SK-N-SH (cell line): ENCODE data around the gene DYNLRB1. TPM values are rescaled to one million over a fixed set of nuclear protein-coding genes. Genes with fewer than 3 reads are reported as not detected.

Experiments used
- CTCF ChIA-PET: fragments of 300-600, 350-600 bp; formaldehyde crosslinking; extraction: SDS; loops from one replicate; lab custom pipeline; 2021; lab: Yijun Ruan, JAX
- POLR2A ChIA-PET: fragments of 350-600 bp; sonication (Branson Sonifier 250); formaldehyde crosslinking; extraction: SDS; loops from one replicate; lab custom pipeline; 2020; ENCODE audit warnings: antibody characterized with exemption, inconsistent platforms; lab: Yijun Ruan, JAX
- DNase-seq: peaks from one replicate; pipeline ENCODE4 v3.0.0; 2012
- H2AFZ ChIP-seq: fragments of 200-600 bp; sonication (generic); 2 replicates; pipeline ENCODE4 v1.8.1; 2016; ENCODE audit warnings: antibody characterized with exemption, mild to moderate bottlenecking, low read depth
- H3F3A ChIP-seq: fragments of 200-600 bp; sonication (generic); replicated peaks from 2 replicates; pipeline ENCODE3; 2016; ENCODE audit warnings: antibody characterized with exemption, mild to moderate bottlenecking; ENCODE audit not compliant: insufficient read depth
- H3K27ac ChIP-seq, 2 experiments: fragments of 200-500 bp in 1 of 2; fragments of 200-600 bp in 1 of 2; sonication (Bioruptor generic) in 1 of 2; sonication (generic), shearing (Covaris generic) in 1 of 2; 2 replicates each; pipeline versions ENCODE4 v1.5.1 to v1.6.1; 2014 to 2016; ENCODE audit warnings: low read depth in 2 of 2, inconsistent platforms in 1 of 2, low read length in 1 of 2, mild to moderate bottlenecking in 1 of 2, mixed read lengths in 1 of 2
- H3K27me3 ChIP-seq: fragments of 200-600 bp; sonication (generic), shearing (Covaris generic); 2 replicates; pipeline ENCODE4 v1.6.1; 2016; ENCODE audit warnings: mixed run types; ENCODE audit not compliant: insufficient read depth
- H3K36me3 ChIP-seq, 2 experiments: fragments of 200-500 bp in 1 of 2; fragments of 200-600 bp in 1 of 2; sonication (Bioruptor generic) in 1 of 2; sonication (generic) in 1 of 2; replicated peaks in 1 of 2; 2 replicates each; pipeline versions ENCODE3 to v1.5.1; 2014 to 2016; ENCODE audit warnings: low read length in 1 of 2, mild to moderate bottlenecking in 1 of 2; ENCODE audit not compliant: insufficient read depth in 2 of 2, control insufficient read depth in 1 of 2
- H3K4me1 ChIP-seq, 2 experiments: fragments of 200-500 bp in 1 of 2; fragments of 200-600 bp in 1 of 2; sonication (Bioruptor generic) in 1 of 2; sonication (generic), shearing (Covaris generic) in 1 of 2; 2 replicates each; pipeline versions ENCODE4 v1.5.1 to v1.6.1; 2014 to 2016; ENCODE audit warnings: low read depth in 1 of 2, low read length in 1 of 2, mixed run types in 1 of 2; ENCODE audit not compliant: insufficient read depth in 2 of 2, control insufficient read depth in 1 of 2
- H3K4me2 ChIP-seq: fragments of 200-600 bp; sonication (generic), shearing (Covaris generic); 2 replicates; pipeline ENCODE4 v1.6.1; 2017; ENCODE audit warnings: mixed run types
- H3K4me3 ChIP-seq, 2 experiments: fragments of 200-500 bp in 1 of 2; fragments of 200-600 bp in 1 of 2; sonication (Bioruptor generic) in 1 of 2; sonication (generic), shearing (Covaris generic) in 1 of 2; 2 replicates each; pipeline versions ENCODE4 v1.5.1 to v1.8.1; 2014 to 2016; ENCODE audit warnings: low read depth in 2 of 2, inconsistent platforms in 1 of 2, low read length in 1 of 2, mild to moderate bottlenecking in 1 of 2, mixed read lengths in 1 of 2, moderate library complexity in 1 of 2
- H3K79me2 ChIP-seq: fragments of 200-600 bp; sonication (generic); 2 replicates; pipeline ENCODE4 v1.8.1; 2017; ENCODE audit warnings: mild to moderate bottlenecking; ENCODE audit not compliant: insufficient read depth
- H3K9ac ChIP-seq: fragments of 200-600 bp; sonication (generic); 2 replicates; pipeline ENCODE4 v1.6.1; 2017; ENCODE audit warnings: mixed run types
- H3K9me2 ChIP-seq: fragments of 200-600 bp; sonication (generic); 2 replicates; pipeline ENCODE4 v1.6.1; 2017; ENCODE audit warnings: mixed run types
- H3K9me3 ChIP-seq: fragments of 200-600 bp; sonication (generic); 2 replicates; pipeline ENCODE4 v1.6.1; 2017; ENCODE audit warnings: mixed run types, mild to moderate bottlenecking, moderate library complexity
- H4K20me1 ChIP-seq: fragments of 200-600 bp; sonication (generic); 2 replicates; pipeline ENCODE4 v1.6.1; 2017; ENCODE audit warnings: mild to moderate bottlenecking, mixed run types; ENCODE audit not compliant: insufficient read depth
- EZH2phosphoT487 ChIP-seq: fragments of 200-600 bp; sonication (generic); IDR thresholded peaks from 2 replicates; pipeline ENCODE4 v1.6.1; 2017; ENCODE audit warnings: low read depth, mixed run types, mild to moderate bottlenecking, antibody characterized with exemption, moderate library complexity, borderline replicate concordance
- FOSL2 ChIP-seq: IDR thresholded peaks from 2 replicates; pipeline ENCODE4 v1.4.0; 2012; ENCODE audit warnings: low read depth, mild to moderate bottlenecking, moderate library complexity, borderline replicate concordance
- GATA2 ChIP-seq: sonication (generic); formaldehyde crosslinking; IDR thresholded peaks from 2 replicates; pipeline ENCODE4 v1.5.0; 2020; ENCODE audit warnings: mild to moderate bottlenecking, missing genetic modification reagents
- JUND ChIP-seq: IDR thresholded peaks from 2 replicates; pipeline ENCODE4 v1.4.0; 2012
- NFIC ChIP-seq: IDR thresholded peaks from 2 replicates; pipeline ENCODE4 v1.4.0; 2012; ENCODE audit warnings: borderline replicate concordance
- NRF1 ChIP-seq: IDR thresholded peaks from 2 replicates; pipeline ENCODE4 v1.6.1; 2012; ENCODE audit warnings: low read depth, mild to moderate bottlenecking, low read length
- RAD21 ChIP-seq: IDR thresholded peaks from 2 replicates; pipeline ENCODE4 v1.6.1; 2012; ENCODE audit warnings: mild to moderate bottlenecking, low read length
- RFX5 ChIP-seq: IDR thresholded peaks from 2 replicates; pipeline ENCODE4 v1.6.1; 2012; ENCODE audit warnings: mild to moderate bottlenecking, improper control_type of control experiment, low read length
- RXRA ChIP-seq: IDR thresholded peaks from 2 replicates; pipeline ENCODE4 v1.4.0; 2012; ENCODE audit warnings: low read depth, mild to moderate bottlenecking, borderline replicate concordance
- SIN3A ChIP-seq: IDR thresholded peaks from 2 replicates; pipeline ENCODE4 v1.6.1; 2012; ENCODE audit warnings: low read depth, mild to moderate bottlenecking, low read length, moderate library complexity, borderline replicate concordance
- SMC3 ChIP-seq: IDR thresholded peaks from 2 replicates; pipeline ENCODE4 v1.6.1; 2012; ENCODE audit warnings: low read depth, low read length, improper control_type of control experiment
- TEAD4 ChIP-seq: IDR thresholded peaks from 2 replicates; pipeline ENCODE4 v1.4.0; 2012; ENCODE audit warnings: mild to moderate bottlenecking, borderline replicate concordance; ENCODE audit not compliant: insufficient read depth
- YY1 ChIP-seq: IDR thresholded peaks from 2 replicates; pipeline ENCODE4 v1.4.0; 2012; ENCODE audit warnings: low read depth, mild to moderate bottlenecking
- WGBS: methylation state at CpG from one replicate; pipeline ENCODE4 v1.1.6; 2017; ENCODE audit warnings: low lambda C conversion rate; 5-methylcytosine and 5-hydroxymethylcytosine counted together
- polyA plus RNA-seq, 3 experiments: library from polyadenylated mRNA; depleted of rRNA; stranded (reverse); fragments of >200 nt; gene quantifications; 2 replicates each; pipeline ENCODE4 v1.2.3, GENCODE V29; 2012
- small RNA-seq, 7 experiments: library from RNA; depleted of rRNA; stranded (forward); fragments of <200 nt; gene quantifications; one replicate each; pipeline ENCODE3, GENCODE V24; 2012
- TF ChIP-seq, protein P1 (sequence below): IDR thresholded peaks from 2 replicates; pipeline ENCODE4; 2012
- TF ChIP-seq, protein P2 (sequence below): fragments of 200-600 bp; sonication (generic); IDR thresholded peaks from 2 replicates; pipeline ENCODE4 v1.6.1; 2017; ENCODE audit warnings: antibody characterized with exemption, mild to moderate bottlenecking, moderate library complexity

DYNLRB1 gene
- polyA plus RNA-seq, 1 of the 3 experiments (the other 2 are of a cell fraction), result 402 TPM

GRCh38 chr20:34585019-34585418, 68.8 kb downstream of the DYNLRB1 start:
- WGBS, result 100% methylated on average over 4 of the region's 5 CpGs
- CTCF ChIA-PET, result interaction anchor here (1.3 kb wide), 1 partner anchor 14 kb away, joined by 4 read pairs; no protein-coding TSS in a partner anchor

DNA sequence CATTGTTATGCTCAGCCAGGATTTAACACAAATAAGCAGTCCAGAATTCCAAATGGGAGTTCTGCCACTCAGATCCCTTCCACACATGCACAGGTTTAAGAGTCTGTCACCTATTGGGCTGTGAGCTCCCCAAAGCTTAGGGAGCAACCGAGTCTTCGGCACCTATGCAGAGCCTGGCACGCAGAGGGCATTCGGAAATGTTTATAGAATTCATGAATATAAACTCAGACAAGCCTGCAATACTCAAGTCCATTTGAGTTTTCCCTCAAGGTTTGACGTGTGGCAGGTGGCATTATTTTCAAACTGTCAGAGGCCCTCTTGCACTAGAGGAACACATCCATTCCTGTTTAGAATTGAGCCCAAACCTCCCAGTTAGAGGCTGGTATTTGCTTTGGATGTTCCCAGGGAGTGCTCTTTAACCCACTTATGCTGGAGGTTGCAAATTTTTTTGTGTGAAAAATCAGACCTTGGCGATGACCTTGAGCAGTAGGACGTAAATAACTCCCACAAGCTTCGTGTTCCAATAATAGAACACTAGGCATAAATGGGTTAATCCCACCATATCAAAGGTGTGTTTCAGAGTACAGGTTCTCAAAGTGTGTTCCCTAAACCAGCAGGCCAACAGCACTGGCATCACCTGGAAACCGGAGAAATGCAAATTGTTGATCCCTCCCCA, 70.4 kb downstream of the DYNLRB1 start:
- Histone ChIP-seq H3K36me3 (no peaks in the 10 kb centered on the region), H3K4me1 (peaks cover 0 to 8% of the 10 kb centered on the region in 2 experiments; a peak in 2 of 4 replicates), H4K20me1 (no peaks in the 10 kb centered on the region), H3K4me2 (no peak overlapping the region), H3K27ac (no peak overlapping the region), H3K4me3 (no peak overlapping the region), H3K9me3 (no peaks in the 10 kb centered on the region), H3K9ac (no peak overlapping the region), H3K27me3 (no peaks in the 10 kb centered on the region), H3K79me2 (no peaks in the 10 kb centered on the region), H3K9me2 (no peaks in the 10 kb centered on the region), H3F3A (no peaks in the 10 kb centered on the region), H2AFZ (no peak overlapping the region)
- DNase-seq, result no peak
- ChIA-PET POLR2A (no interaction called here), CTCF (no interaction called here)
- WGBS, result 95% methylated on average over 8 of the region's 9 CpGs
- no peak for TF ChIP-seq RAD21
- TF ChIP-seq GATA2 (CRISPR knock-in tag), result no peak

More at GRCh38 chr20:34585019-34585418, 68.8 kb downstream of the DYNLRB1 start:
- Histone ChIP-seq H3K4me1 (peaks cover 0 to 10% of the 10 kb centered on the region in 2 experiments; a peak in 3 of 4 replicates), H3K27ac (no peak overlapping the region), H3K9me3 (no peaks in the 10 kb centered on the region), H3K4me3 (no peak overlapping the region), H3K27me3 (no peaks in the 10 kb centered on the region), H3F3A (no peaks in the 10 kb centered on the region), H3K9me2 (no peaks in the 10 kb centered on the region), H3K36me3 (peaks cover 0 to 2% of the 10 kb centered on the region in 2 experiments), H2AFZ (no peak overlapping the region), H3K4me2 (no peak overlapping the region), H3K9ac (no peak overlapping the region), H3K79me2 (no peaks in the 10 kb centered on the region), H4K20me1 (no peaks in the 10 kb centered on the region)
- TF ChIP-seq YY1 (no peak), EZH2phosphoT487 (no peak), RXRA (no peak), NRF1 (no peak), SMC3 (no peak), NFIC (no peak), TEAD4 (no peak), GATA2 (CRISPR knock-in tag) (no peak), JUND (no peak), RFX5 (no peak), SIN3A (no peak), FOSL2 (no peak)
- TF ChIP-seq, protein P1, sequence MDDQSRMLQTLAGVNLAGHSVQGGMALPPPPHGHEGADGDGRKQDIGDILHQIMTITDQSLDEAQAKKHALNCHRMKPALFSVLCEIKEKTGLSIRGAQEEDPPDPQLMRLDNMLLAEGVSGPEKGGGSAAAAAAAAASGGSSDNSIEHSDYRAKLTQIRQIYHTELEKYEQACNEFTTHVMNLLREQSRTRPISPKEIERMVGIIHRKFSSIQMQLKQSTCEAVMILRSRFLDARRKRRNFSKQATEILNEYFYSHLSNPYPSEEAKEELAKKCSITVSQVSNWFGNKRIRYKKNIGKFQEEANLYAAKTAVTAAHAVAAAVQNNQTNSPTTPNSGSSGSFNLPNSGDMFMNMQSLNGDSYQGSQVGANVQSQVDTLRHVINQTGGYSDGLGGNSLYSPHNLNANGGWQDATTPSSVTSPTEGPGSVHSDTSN, result no peak
- TF ChIP-seq, protein P2, sequence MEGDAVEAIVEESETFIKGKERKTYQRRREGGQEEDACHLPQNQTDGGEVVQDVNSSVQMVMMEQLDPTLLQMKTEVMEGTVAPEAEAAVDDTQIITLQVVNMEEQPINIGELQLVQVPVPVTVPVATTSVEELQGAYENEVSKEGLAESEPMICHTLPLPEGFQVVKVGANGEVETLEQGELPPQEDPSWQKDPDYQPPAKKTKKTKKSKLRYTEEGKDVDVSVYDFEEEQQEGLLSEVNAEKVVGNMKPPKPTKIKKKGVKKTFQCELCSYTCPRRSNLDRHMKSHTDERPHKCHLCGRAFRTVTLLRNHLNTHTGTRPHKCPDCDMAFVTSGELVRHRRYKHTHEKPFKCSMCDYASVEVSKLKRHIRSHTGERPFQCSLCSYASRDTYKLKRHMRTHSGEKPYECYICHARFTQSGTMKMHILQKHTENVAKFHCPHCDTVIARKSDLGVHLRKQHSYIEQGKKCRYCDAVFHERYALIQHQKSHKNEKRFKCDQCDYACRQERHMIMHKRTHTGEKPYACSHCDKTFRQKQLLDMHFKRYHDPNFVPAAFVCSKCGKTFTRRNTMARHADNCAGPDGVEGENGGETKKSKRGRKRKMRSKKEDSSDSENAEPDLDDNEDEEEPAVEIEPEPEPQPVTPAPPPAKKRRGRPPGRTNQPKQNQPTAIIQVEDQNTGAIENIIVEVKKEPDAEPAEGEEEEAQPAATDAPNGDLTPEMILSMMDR, result no peak
- POLR2A ChIA-PET, result no interaction called here
- no peak for DNase-seq

Small RNA genes within 50 kb of the gene (small RNA-seq; reads per million reads assigned to genes)
- gene RF00019, result 0 reads per million in 7 experiments

Other genes starting within 250 kb of the DYNLRB1 start
- 196 and 215 TPM in 2 replicates for gene AHCY, start 213.1 kb upstream of the DYNLRB1 start, polyA plus RNA-seq (2012; rRNA removed)
- gene ITCH, start 153.1 kb upstream of the DYNLRB1 start, polyA plus RNA-seq (2012; rRNA removed), result 3.8 and 4.1 TPM in 2 replicates
- 17.2 and 24.9 TPM in 2 replicates for gene MAP1LC3A, start 42.3 kb downstream of the DYNLRB1 start, polyA plus RNA-seq (2012; rRNA removed)
- gene PIGU, start 160.7 kb downstream of the DYNLRB1 start, polyA plus RNA-seq (2012; rRNA removed), result 40.3 and 49.3 TPM in 2 replicates
- 4.9 and 6.4 TPM in 2 replicates for gene TP53INP2, start 187.9 kb downstream of the DYNLRB1 start, polyA plus RNA-seq (2012; rRNA removed)